IMR-90 (cell line): ENCODE measurements around the gene TMUB1. TPM values are rescaled to one million over a fixed set of nuclear protein-coding genes. Genes with fewer than 3 reads are reported as not detected.
A peak's percentile ranks its signal among the peaks of the same experiment; 100 is the strongest.

Experiments
- ATAC-seq: fragments of 200-7000 bp; cut with Tn5 transposase; 2 replicates; pipeline ENCODE4 v1.9.1; 2020; ENCODE audit warnings: low read depth, mild to moderate bottlenecking, moderate library complexity
- BruUV-seq: library from RNA; stranded (reverse); fragments of 400-500 nt; replicated peaks from 2 replicates; lab custom pipeline; 2021; lab: Mats Ljungman, UMichigan
- CTCF ChIA-PET: fragments of 300-600 bp; formaldehyde crosslinking; extraction: SDS; loops from one replicate; lab custom pipeline; 2021; ENCODE audit warnings: antibody characterized with exemption; lab: Yijun Ruan, JAX
- POLR2A ChIA-PET: fragments of 300-600 bp; sonication (Branson Sonifier 250); formaldehyde crosslinking; loops from one replicate; lab custom pipeline; 2022; ENCODE audit warnings: antibody characterized with exemption; ENCODE audit not compliant: unreplicated experiment; lab: Charles Lee
- DNase-seq: peaks from one replicate; pipeline ENCODE4 v3.0.0; 2013
- H2AFZ ChIP-seq: replicated peaks from 2 replicates; pipeline ENCODE3; 2013; ENCODE audit warnings: low read length, mild to moderate bottlenecking; ENCODE audit not compliant: poor library complexity
- H2AK5ac ChIP-seq: 2 replicates; pipeline ENCODE4 v1.6.1; 2013; ENCODE audit warnings: low read depth, low read length, inconsistent platforms
- H2AK9ac ChIP-seq: replicated peaks from 2 replicates; pipeline ENCODE3; 2013; ENCODE audit warnings: mild to moderate bottlenecking, low read depth, low read length, moderate library complexity; ENCODE audit not compliant: poor library complexity
- H2BK120ac ChIP-seq: 2 replicates; pipeline ENCODE4 v1.6.1; 2013; ENCODE audit warnings: low read depth, low read length, inconsistent platforms
- H2BK15ac ChIP-seq: 3 replicates; pipeline ENCODE4 v1.6.1; 2013; ENCODE audit warnings: low read depth, low read length, inconsistent platforms
- H2BK20ac ChIP-seq: 2 replicates; pipeline ENCODE4 v1.6.1; 2013; ENCODE audit warnings: low read depth, mild to moderate bottlenecking, inconsistent platforms, low read length, moderate library complexity
- H2BK5ac ChIP-seq: 2 replicates; pipeline ENCODE4 v1.6.1; 2013; ENCODE audit warnings: mild to moderate bottlenecking, low read depth, low read length, inconsistent platforms; ENCODE audit not compliant: poor library complexity, severe bottlenecking
- H3K14ac ChIP-seq: replicated peaks from 2 replicates; pipeline ENCODE4 v1.6.1; 2013; ENCODE audit warnings: low read depth, low read length, inconsistent platforms
- H3K18ac ChIP-seq: 2 replicates; pipeline ENCODE4 v1.6.1; 2013; ENCODE audit warnings: low read depth, low read length, control low read depth
- H3K23ac ChIP-seq: 2 replicates; pipeline ENCODE4 v1.6.1; 2013; ENCODE audit warnings: low read depth, low read length, inconsistent platforms
- H3K27ac ChIP-seq: 2 replicates; pipeline ENCODE4 v1.5.1; 2013; ENCODE audit warnings: mild to moderate bottlenecking, control low read depth, low read length; ENCODE audit not compliant: insufficient read depth
- H3K27me3 ChIP-seq: 2 replicates; pipeline ENCODE4 v1.6.1; 2013; ENCODE audit warnings: low read length; ENCODE audit not compliant: control insufficient read depth, insufficient read depth
- H3K36me3 ChIP-seq: 2 replicates; pipeline ENCODE4 v1.6.1; 2013; ENCODE audit warnings: low read length, mixed read lengths; ENCODE audit not compliant: control insufficient read depth, insufficient read depth
- H3K4ac ChIP-seq: 2 replicates; pipeline ENCODE4 v1.6.1; 2013; ENCODE audit warnings: low read depth, low read length, inconsistent platforms
- H3K4me1 ChIP-seq: 2 replicates; pipeline ENCODE4 v1.6.1; 2013; ENCODE audit warnings: low read length, mixed read lengths; ENCODE audit not compliant: control insufficient read depth, insufficient read depth
- H3K4me2 ChIP-seq: 2 replicates; pipeline ENCODE4 v1.6.1; 2013; ENCODE audit warnings: low read depth, mild to moderate bottlenecking, control low read depth, low read length, moderate library complexity
- H3K4me3 ChIP-seq: 2 replicates; pipeline ENCODE4 v1.5.1; 2013; ENCODE audit warnings: low read depth, mild to moderate bottlenecking, control low read depth, low read length, moderate library complexity; ENCODE audit not compliant: insufficient read depth
- H3K56ac ChIP-seq: 2 replicates; pipeline ENCODE4 v1.6.1; 2013; ENCODE audit warnings: low read length, inconsistent platforms; ENCODE audit not compliant: insufficient read depth; ENCODE audit errors: extremely low read depth
- H3K79me1 ChIP-seq, 2 experiments: 2 replicates each; pipeline ENCODE4 v1.6.1; 2013; ENCODE audit warnings: low read length in 2 of 2, inconsistent platforms in 1 of 2, low read depth in 1 of 2
- H3K9ac ChIP-seq: 2 replicates; pipeline ENCODE4 v1.6.1; 2013; ENCODE audit warnings: low read depth, low read length, control low read depth
- H3K9me1 ChIP-seq: 2 replicates; pipeline ENCODE4 v1.6.1; 2013; ENCODE audit warnings: low read length, inconsistent platforms; ENCODE audit not compliant: insufficient read depth
- H3K9me3 ChIP-seq: 2 replicates; pipeline ENCODE4 v1.6.1; 2013; ENCODE audit warnings: low read length; ENCODE audit not compliant: control insufficient read depth, insufficient read depth
- H4K20me1 ChIP-seq: 2 replicates; pipeline ENCODE4 v1.6.1; 2013; ENCODE audit warnings: low read length, inconsistent platforms; ENCODE audit not compliant: insufficient read depth
- H4K5ac ChIP-seq: 2 replicates; pipeline ENCODE4 v1.6.1; 2013; ENCODE audit warnings: mild to moderate bottlenecking, low read depth, low read length, control low read depth
- H4K8ac ChIP-seq, 2 experiments: 2 replicates each; pipeline ENCODE4 v1.6.1; 2013; ENCODE audit warnings: low read depth in 2 of 2, low read length in 2 of 2, control low read depth in 1 of 2, inconsistent platforms in 1 of 2
- H4K91ac ChIP-seq: 2 replicates; pipeline ENCODE4 v1.6.1; 2013; ENCODE audit warnings: low read depth, low read length, inconsistent platforms; ENCODE audit not compliant: insufficient read depth
- CTCF ChIP-seq: conservative IDR thresholded peaks from 2 replicates; pipeline ENCODE4 v1.5.1; 2012; ENCODE audit warnings: mild to moderate bottlenecking, low read depth, low read length, improper control_type of control experiment
- FOS ChIP-seq: fragments of 150-350 bp; IDR thresholded peaks from 2 replicates; pipeline ENCODE4 v1.6.1; 2016; ENCODE audit warnings: low read depth, low read length
- MAFK ChIP-seq: IDR thresholded peaks from 2 replicates; pipeline ENCODE4 v1.6.1; 2012; ENCODE audit warnings: low read depth, low read length, improper control_type of control experiment
- MXI1 ChIP-seq: IDR thresholded peaks from 2 replicates; pipeline ENCODE4 v1.6.1; 2012; ENCODE audit warnings: low read depth, mild to moderate bottlenecking, low read length, moderate library complexity, borderline replicate concordance
- POLR2A ChIP-seq: IDR thresholded peaks from 2 replicates; pipeline ENCODE4 v1.6.1; 2012; ENCODE audit warnings: mild to moderate bottlenecking, low read depth, low read length
- RCOR1 ChIP-seq: IDR thresholded peaks from 2 replicates; pipeline ENCODE4 v1.6.1; 2012; ENCODE audit warnings: mild to moderate bottlenecking, low read length, improper control_type of control experiment; ENCODE audit not compliant: insufficient replicate concordance
- WGBS, 2 experiments: methylation state at CpG; one replicate each; pipeline versions ENCODE4 v1.1.5 to v1.1.7; 2013; ENCODE audit warnings: missing lambda C conversion rate in 2 of 2; ENCODE audit not compliant: insufficient read length in 1 of 2; ENCODE audit errors: extremely low coverage in 2 of 2; 5-methylcytosine and 5-hydroxymethylcytosine counted together
- dilution Hi-C: fragments of 300-500 bp; cut with HindIII; formaldehyde crosslinking; loops from one replicate; pipeline ENCODE4 v1.14.3; 2018; ENCODE audit warnings: low sequenced_read_pairs; ENCODE audit not compliant: unreplicated experiment
- in situ Hi-C: fragments of 300-500 bp; cut with MboI; formaldehyde crosslinking; loops from 3 replicates; pipeline ENCODE4 v1.14.3; 2019; ENCODE audit warnings: low sequenced_read_pairs, inconsistent platforms, mixed read lengths
- intact Hi-C: fragments of 100-400 bp; cut with micrococcal nuclease; formaldehyde crosslinking; loops from 2 replicates; pipeline ENCODE4 v1.10.0; 2022
- polyA plus RNA-seq, 3 experiments: library from polyadenylated mRNA; depleted of rRNA; stranded (reverse); fragments of >200 nt; gene quantifications; 2 replicates each; pipeline ENCODE4 v1.2.3, GENCODE V29; 2012; ENCODE audit warnings: low replicate concordance in 1 of 3
- total RNA-seq: library from RNA; depleted of rRNA; stranded (reverse); fragments of >200 nt; gene quantifications from 2 replicates; pipeline ENCODE4 v1.2.3, GENCODE V29; 2012
- TF ChIP-seq, protein P1 (sequence below): fragments of 150-350 bp; IDR thresholded peaks from 2 replicates; pipeline ENCODE4 v1.6.1; 2016; ENCODE audit warnings: low read depth, mild to moderate bottlenecking, low read length, moderate library complexity, borderline replicate concordance

The TMUB1 gene
- total and polyA plus RNA-seq, 2 of the 4 experiments (the other 2 are of a cell fraction): 6.8 to 29.8 TPM

DNA sequence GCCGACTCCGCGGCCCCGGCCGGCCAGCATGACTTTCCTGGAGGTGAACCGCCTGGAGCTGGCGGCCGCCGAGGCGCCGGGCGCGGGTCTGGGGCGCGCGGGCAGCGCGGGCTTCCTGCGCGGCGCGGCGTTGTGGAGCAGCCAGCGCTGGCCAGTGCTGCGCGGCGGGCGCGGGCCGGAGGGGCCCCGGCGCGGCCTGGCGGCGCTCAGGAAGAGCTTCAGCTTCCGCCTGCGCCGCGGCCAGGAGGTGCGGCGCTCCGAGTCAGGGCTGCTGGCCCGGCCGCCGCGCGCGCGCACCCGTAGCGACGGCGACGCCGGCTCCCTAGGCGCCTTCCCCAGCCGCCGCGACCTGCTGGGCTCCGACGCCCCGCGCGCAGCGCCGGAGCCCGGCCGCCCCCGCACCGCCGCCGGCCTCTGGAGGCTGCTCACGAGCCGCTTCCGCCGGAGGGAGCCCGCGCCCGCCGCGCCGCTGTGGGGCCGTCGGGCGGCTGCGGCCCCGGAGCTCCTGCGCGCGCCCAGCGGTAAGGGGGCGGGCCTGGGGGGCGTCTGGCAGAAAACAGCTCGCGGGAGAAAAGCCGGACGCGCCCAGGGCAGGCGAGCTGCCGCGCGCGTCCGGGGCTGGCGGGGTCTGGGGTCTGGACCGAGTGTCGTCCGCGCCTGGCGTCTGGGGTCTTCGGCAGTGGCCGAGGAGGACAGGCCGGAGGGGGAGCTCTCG, 32.0 kb upstream of the TMUB1 start:
- 13% methylated on average over 63 of the region's 114 CpGs; no CpG with 5 or more reads in 1 of the 2 experiments for WGBS, 2 experiments
- peaks cover 5% of the 10 kb centered on the region for H3K9me1 ChIP-seq
- dilution Hi-C loops: no loop called here
- TF ChIP-seq MAFK (no peak), RCOR1 (no peak), MXI1 (no peak), CTCF (peak; percentile 10; the same call in 1 of the 2 replicates), POLR2A (no peak), FOS (no peak)
- TF ChIP-seq, protein P1, sequence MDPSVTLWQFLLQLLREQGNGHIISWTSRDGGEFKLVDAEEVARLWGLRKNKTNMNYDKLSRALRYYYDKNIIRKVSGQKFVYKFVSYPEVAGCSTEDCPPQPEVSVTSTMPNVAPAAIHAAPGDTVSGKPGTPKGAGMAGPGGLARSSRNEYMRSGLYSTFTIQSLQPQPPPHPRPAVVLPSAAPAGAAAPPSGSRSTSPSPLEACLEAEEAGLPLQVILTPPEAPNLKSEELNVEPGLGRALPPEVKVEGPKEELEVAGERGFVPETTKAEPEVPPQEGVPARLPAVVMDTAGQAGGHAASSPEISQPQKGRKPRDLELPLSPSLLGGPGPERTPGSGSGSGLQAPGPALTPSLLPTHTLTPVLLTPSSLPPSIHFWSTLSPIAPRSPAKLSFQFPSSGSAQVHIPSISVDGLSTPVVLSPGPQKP: no peak
- H3K27me3 ChIP-seq: no peaks in the 10 kb centered on the region
- H2BK5ac ChIP-seq: peak overlapping the region; percentile 43
- peak overlapping the region; percentile 70 for H2AFZ ChIP-seq
- H2BK15ac ChIP-seq: no peak overlapping the region
- in situ Hi-C loops: loop anchor here (25.0 kb wide), 1 partner anchor 328 kb away; no protein-coding TSS in a partner anchor
- H4K5ac ChIP-seq: no peak overlapping the region
- H3K4me3 ChIP-seq: no peak overlapping the region; the same call in 1 of the 2 replicates
- peak overlapping the region; percentile 60; the same call in 1 of the 2 replicates for H3K4ac ChIP-seq
- no peak overlapping the region for H3K9ac ChIP-seq
- H4K20me1 ChIP-seq: peaks cover 69% of the 10 kb centered on the region
- H3K9me3 ChIP-seq: no peaks in the 10 kb centered on the region
- H2AK5ac ChIP-seq: peak overlapping the region; percentile 83
- H3K4me1 ChIP-seq: peaks cover 16% of the 10 kb centered on the region
- peak overlapping the region; percentile 87 for H2AK9ac ChIP-seq
- no peak overlapping the region for H3K18ac ChIP-seq
- H3K56ac ChIP-seq: no peak overlapping the region
- no peak overlapping the region for H4K8ac ChIP-seq
- H3K4me2 ChIP-seq: no peak overlapping the region; the same call in 1 of the 2 replicates
- DNase-seq (peak; percentile 28), ATAC-seq (peak; percentile 18)
- no peak overlapping the region for H4K91ac ChIP-seq
- no TSS peak for BruUV-seq
- CTCF ChIA-PET: interaction anchor here (1.7 kb wide), 1 partner anchor 9 kb away, joined by 7 read pairs; no protein-coding TSS in a partner anchor
- H3K36me3 ChIP-seq: peaks cover 32% of the 10 kb centered on the region
- no peak overlapping the region; the same call in 1 of the 2 replicates for H3K14ac ChIP-seq
- H3K23ac ChIP-seq: no peak overlapping the region
- peaks cover 17 to 70% of the 10 kb centered on the region in 2 experiments for H3K79me1 ChIP-seq
- intact Hi-C loops: no loop called here
- no peak overlapping the region for H3K27ac ChIP-seq
- H2BK120ac ChIP-seq: no peak overlapping the region
- POLR2A ChIA-PET: no interaction called here
- no peak overlapping the region for H2BK20ac ChIP-seq
